K562 (cell line): Measurements from ENCODE around the gene LONP1. TPM values are rescaled to one million over a fixed set of nuclear protein-coding genes. Genes with fewer than 3 reads are reported as not detected.

ENCODE experiments used
- ATAC-seq: fragments of 200-7000 bp; cut with Tn5 transposase; 3 replicates; pipeline ENCODE4 v1.9.1; 2020; ENCODE audit warnings: moderate library complexity
- BruUV-seq: library from RNA; stranded (reverse); fragments of 400-500 nt; replicated peaks from 2 replicates; lab custom pipeline; 2021; lab: Mats Ljungman, UMichigan
- CTCF ChIA-PET: fragments of 300-600 bp; formaldehyde crosslinking; extraction: SDS; loops from one replicate; lab custom pipeline; 2021; ENCODE audit warnings: low intra/inter-chr PET ratio; lab: Yijun Ruan, JAX
- POLR2A ChIA-PET: fragments of 300-600, 350-650 bp; sonication (Branson Sonifier 250); formaldehyde crosslinking; extraction: SDS; loops from one replicate; lab custom pipeline; 2021; ENCODE audit warnings: antibody characterized with exemption, inconsistent platforms; lab: Yijun Ruan, JAX
- DNase-seq, 4 experiments: peaks; one replicate each; pipeline versions ENCODE4 v3.0.0 to v3.0.0-alpha.2; 2011 to 2018; ENCODE audit warnings: low spot score in 3 of 4, mixed read lengths in 3 of 4; ENCODE audit errors: extremely low read depth in 1 of 4
- FAIRE-seq: peaks from 2 replicates; lab custom pipeline; 2011; peaks lifted over from hg19 to GRCh38; lab: Jason Lieb, UNC
- H2AFZ ChIP-seq: 2 replicates; pipeline ENCODE4 v1.6.0; 2011; ENCODE audit warnings: low read depth, low read length, control low read depth, inconsistent platforms
- H3K27ac ChIP-seq: fragments of 200-600 bp; 3 replicates; pipeline ENCODE4 v1.8.0; 2011; ENCODE audit warnings: low read depth, mild to moderate bottlenecking, control low read depth, inconsistent platforms, low read length, moderate library complexity, mixed read lengths; ENCODE audit errors: extremely low read depth
- H3K27me3 ChIP-seq, 2 experiments: fragments of 300-600 bp in 1 of 2; 2 replicates in 1 of 2; 3 replicates in 1 of 2; pipeline versions ENCODE4 v1.6.0 to v1.8.0; 2011; ENCODE audit warnings: inconsistent platforms in 2 of 2, low read length in 2 of 2, mild to moderate bottlenecking in 1 of 2, mixed read lengths in 1 of 2, moderate library complexity in 1 of 2; ENCODE audit not compliant: control insufficient read depth in 2 of 2, insufficient read depth in 2 of 2
- H3K36me3 ChIP-seq: fragments of 300-600 bp; 3 replicates; pipeline ENCODE4 v1.8.0; 2011; ENCODE audit warnings: mild to moderate bottlenecking, low read length, inconsistent platforms; ENCODE audit not compliant: control insufficient read depth, insufficient read depth
- H3K4me1 ChIP-seq, 2 experiments: fragments of 200-600 bp in 1 of 2; replicated peaks in 1 of 2; 2 replicates in 1 of 2; 3 replicates in 1 of 2; pipeline versions ENCODE4 v1.5.1 to v1.8.0; 2011; ENCODE audit warnings: inconsistent platforms in 2 of 2, low read length in 2 of 2, mild to moderate bottlenecking in 1 of 2, mixed read lengths in 1 of 2, moderate library complexity in 1 of 2; ENCODE audit not compliant: control insufficient read depth in 2 of 2, insufficient read depth in 2 of 2
- H3K4me2 ChIP-seq: 2 replicates; pipeline ENCODE4 v1.6.1; 2011; ENCODE audit warnings: low read length, control low read depth, inconsistent platforms, mixed read lengths; ENCODE audit not compliant: insufficient read depth
- H3K4me3 ChIP-seq: fragments of 200-600 bp; sonication (generic), shearing (Covaris generic); 2 replicates; pipeline ENCODE4 v1.5.1; 2016; ENCODE audit warnings: control low read depth, inconsistent platforms
- H3K79me2 ChIP-seq: fragments of 200-600 bp; 3 replicates; pipeline ENCODE4 v1.8.0; 2011; ENCODE audit warnings: low read length, inconsistent platforms; ENCODE audit not compliant: control insufficient read depth, insufficient read depth
- H3K9ac ChIP-seq, 2 experiments: 2 replicates each; pipeline versions ENCODE4 v1.6.0 to v1.6.1; 2011; ENCODE audit warnings: low read depth in 2 of 2, low read length in 2 of 2, control low read depth in 1 of 2, inconsistent platforms in 1 of 2, mild to moderate bottlenecking in 1 of 2, mixed read lengths in 1 of 2; ENCODE audit not compliant: insufficient read depth in 1 of 2
- H3K9me1 ChIP-seq: one replicate; pipeline ENCODE4 v1.6.0; 2011; ENCODE audit warnings: inconsistent platforms, mild to moderate bottlenecking, low read length, moderate library complexity; ENCODE audit not compliant: control insufficient read depth, insufficient read depth
- H3K9me3 ChIP-seq: replicated peaks from 2 replicates; pipeline ENCODE4 v1.5.1; 2011; ENCODE audit warnings: low read depth, low read length, inconsistent platforms; ENCODE audit not compliant: control insufficient read depth, insufficient read depth
- H4K20me1 ChIP-seq: replicated peaks from 2 replicates; pipeline ENCODE4 v1.6.1; 2011; ENCODE audit warnings: low read length, inconsistent platforms, mixed read lengths; ENCODE audit not compliant: control insufficient read depth, insufficient read depth
- BMI1 ChIP-seq: fragments of 150-350 bp; IDR thresholded peaks from 2 replicates; pipeline ENCODE4 v1.6.1; 2014; ENCODE audit warnings: low read length
- ELK3 ChIP-seq: fragments of 450-650 bp; formaldehyde crosslinking; IDR thresholded peaks from 2 replicates; pipeline ENCODE4 v1.4.0; 2020; ENCODE audit warnings: mild to moderate bottlenecking
- ETS1 ChIP-seq: conservative IDR thresholded peaks from 2 replicates; pipeline ENCODE4 v1.6.1; 2011; ENCODE audit warnings: low read depth, mild to moderate bottlenecking, low read length; ENCODE audit not compliant: control insufficient read depth
- IFI16 ChIP-seq: fragments of 250-450 bp; sonication (Bioruptor Pico); IDR thresholded peaks from 2 replicates; pipeline ENCODE4 v2.1.2; 2022; ENCODE audit warnings: mild to moderate bottlenecking, inconsistent platforms
- NONO ChIP-seq, 2 experiments: fragments of 200-400 bp in 1 of 2; fragments of 450-650 bp in 1 of 2; formaldehyde crosslinking in 1 of 2; IDR thresholded peaks; 2 replicates each; pipeline ENCODE4 v1.6.1; 2017; ENCODE audit warnings: low read depth in 2 of 2, mild to moderate bottlenecking in 2 of 2, moderate library complexity in 2 of 2, low read length in 1 of 2
- POLR2AphosphoS5 ChIP-seq: IDR thresholded peaks from 2 replicates; pipeline ENCODE4 v1.6.1; 2011; ENCODE audit warnings: mild to moderate bottlenecking, low read depth, low read length, moderate library complexity; ENCODE audit not compliant: control insufficient read depth, insufficient read depth
- POLR2G ChIP-seq: fragments of 200-400 bp; formaldehyde crosslinking; IDR thresholded peaks from 2 replicates; pipeline ENCODE4 v1.6.1; 2017; ENCODE audit warnings: low read depth, mild to moderate bottlenecking, antibody characterized with exemption, low read length, moderate library complexity
- RBM22 ChIP-seq: fragments of 200-400 bp; formaldehyde crosslinking; IDR thresholded peaks from 2 replicates; pipeline ENCODE4 v1.6.1; 2018; ENCODE audit warnings: low read length, low read depth; ENCODE audit not compliant: poor library complexity, severe bottlenecking
- ZC3H4 ChIP-seq: sonication (generic); formaldehyde crosslinking; IDR thresholded peaks from 2 replicates; pipeline ENCODE4 v1.9.0; 2021; ENCODE audit warnings: missing genetic modification reagents, borderline replicate concordance
- ZNF133 ChIP-seq: fragments of 250-450 bp; sonication (Bioruptor Pico); IDR thresholded peaks from 2 replicates; pipeline ENCODE4 v1.4.0; 2020; ENCODE audit warnings: mild to moderate bottlenecking
- ZNF3 ChIP-seq: fragments of 250-450 bp; sonication (Bioruptor Pico); IDR thresholded peaks from 2 replicates; pipeline ENCODE4 v1.5.0; 2021; ENCODE audit warnings: mild to moderate bottlenecking, moderate library complexity
- WGBS: fragments of 100-300 bp; shearing (Covaris generic); methylation state at CpG from one replicate; pipeline ENCODE4 v1.1.6; 2016; ENCODE audit warnings: low coverage, mixed read lengths; ENCODE audit not compliant: insufficient coverage; ENCODE audit errors: missing lambda C conversion rate; 5-methylcytosine and 5-hydroxymethylcytosine counted together
- in situ Hi-C: fragments of 300-500 bp; cut with MboI; formaldehyde crosslinking; loops from 4 replicates; pipeline ENCODE4 v1.15.0; 2018; ENCODE audit warnings: inconsistent platforms, mixed read lengths
- intact Hi-C: fragments of 100-400 bp; cut with micrococcal nuclease; formaldehyde crosslinking; loops from 2 replicates; pipeline ENCODE4 v1.14.2; 2022
- polyA plus RNA-seq, 8 experiments: library from polyadenylated mRNA; depleted of rRNA in 4 of 8; stranded (reverse) in 5 of 8; unstranded in 3 of 8; fragments of >200 nt; fragmentation: Nextera tagmentation in 2 of 8; fragmentation: Illumina TruSeq in 1 of 8; extraction: Ambion mirVana in 2 of 8; extraction: Trizol in 1 of 8; gene quantifications; 2 replicates each; pipeline versions ENCODE4 v1.2.1 to v1.2.3, GENCODE V29; 2011 to 2014; ENCODE audit warnings: inconsistent platforms in 1 of 8, missing spikeins in 1 of 8
- total RNA-seq, 7 experiments: library from RNA; depleted of rRNA in 6 of 7; stranded (reverse); fragments of >200 nt in 6 of 7; fragmentation: Illumina TruSeq in 2 of 7; extraction: Trizol in 2 of 7; gene quantifications; 2 replicates each; pipeline versions ENCODE4 v1.2.1 to v1.2.3, GENCODE V29; 2011 to 2021; ENCODE audit warnings: low replicate concordance in 1 of 7
- TF ChIP-seq, protein P1 (sequence below): fragments of 250-450 bp; sonication (Bioruptor Pico); IDR thresholded peaks from 2 replicates; pipeline ENCODE4 v1.4.0; 2020; ENCODE audit warnings: borderline replicate concordance
- TF ChIP-seq, protein P2 (sequence below): fragments of 200-400 bp; formaldehyde crosslinking; IDR thresholded peaks from 2 replicates; pipeline ENCODE4 v1.6.1; 2017; ENCODE audit warnings: mild to moderate bottlenecking, low read depth, low read length, moderate library complexity

Gene LONP1
- total and polyA plus RNA-seq, 9 of the 15 experiments (the other 6 are each of a cell fraction or from before 2014, with no cell fraction given), result 1.1 to 238 (median 84.5) TPM

- TF ChIP-seq POLR2G (peak; percentile 48; the same call in 1 of the 2 replicates), ELK3 (no peak), ZNF3 (CRISPR knock-in tag) (no peak), NONO (IDR thresholded peaks at IDR 0.05; ENCODE audit: low read depth in 2 of 2, low read length in 1 of 2) (no peak), POLR2AphosphoS5 (peak; percentile 57; the same call in 1 of the 2 replicates)
- TF ChIP-seq, protein P1, sequence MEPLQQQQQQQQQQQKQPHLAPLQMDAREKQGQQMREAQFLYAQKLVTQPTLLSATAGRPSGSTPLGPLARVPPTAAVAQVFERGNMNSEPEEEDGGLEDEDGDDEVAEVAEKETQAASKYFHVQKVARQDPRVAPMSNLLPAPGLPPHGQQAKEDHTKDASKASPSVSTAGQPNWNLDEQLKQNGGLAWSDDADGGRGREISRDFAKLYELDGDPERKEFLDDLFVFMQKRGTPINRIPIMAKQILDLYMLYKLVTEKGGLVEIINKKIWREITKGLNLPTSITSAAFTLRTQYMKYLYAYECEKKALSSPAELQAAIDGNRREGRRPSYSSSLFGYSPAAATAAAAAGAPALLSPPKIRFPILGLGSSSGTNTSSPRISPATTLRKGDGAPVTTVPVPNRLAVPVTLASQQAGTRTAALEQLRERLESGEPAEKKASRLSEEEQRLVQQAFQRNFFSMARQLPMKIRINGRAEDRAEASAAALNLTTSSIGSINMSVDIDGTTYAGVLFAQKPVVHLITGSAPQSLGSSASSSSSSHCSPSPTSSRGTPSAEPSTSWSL (CRISPR knock-in tag), result no peak
These were observed 50.7 kb downstream of the LONP1 start (continued) for GRCh38 chr19:5669212-5669611.

- H3K36me3 ChIP-seq, result peaks cover 70% of the 10 kb centered on the region
- TSS peak; percentile 22 for BruUV-seq
- H3K79me2 ChIP-seq, result no peaks in the 10 kb centered on the region
- ATAC-seq, result no peak; the same call in 1 of the 3 replicates
- peak in 1 of 4 experiments; percentile 38 for DNase-seq
- CTCF ChIA-PET, result no interaction called here
- H3K27ac ChIP-seq, result no peak overlapping the region
- H3K9ac ChIP-seq, result peak overlapping the region in 1 of 2 experiments; percentile 18; a peak in 1 of 4 replicates
- POLR2A ChIA-PET, result interaction anchor here (0.6 to 1.2 kb wide), 2 partner anchors 9 to 82 kb away, joined by 3 read pairs; no protein-coding TSS in a partner anchor
- no peak overlapping the region for H2AFZ ChIP-seq
- intact Hi-C loops, result no loop called here
- no peak overlapping the region for H3K4me3 ChIP-seq
- H3K27me3 ChIP-seq, result no peaks in the 10 kb centered on the region
- H4K20me1 ChIP-seq, result no peaks in the 10 kb centered on the region; the same call in 1 of the 2 replicates
- H3K9me1 ChIP-seq, result peaks cover 2% of the 10 kb centered on the region
- no peak overlapping the region for H3K4me2 ChIP-seq
- FAIRE-seq, result no peak
- no peaks in the 10 kb centered on the region for H3K9me3 ChIP-seq
- WGBS, result 95% methylated on average over 17 of the region's 22 CpGs
- in situ Hi-C loops, result no loop called here
- peaks cover 0 to 9% of the 10 kb centered on the region in 2 experiments; a peak in 2 of 5 replicates for H3K4me1 ChIP-seq
- TF ChIP-seq POLR2G, result peak; percentile 62
- no peak for TF ChIP-seq BMI1
- no peak for TF ChIP-seq ZNF133 (CRISPR knock-in tag)
- TF ChIP-seq ETS1, result no peak
- peak; percentile 74 for TF ChIP-seq RBM22
- TF ChIP-seq IFI16, result no peak
- TF ChIP-seq, protein P2, sequence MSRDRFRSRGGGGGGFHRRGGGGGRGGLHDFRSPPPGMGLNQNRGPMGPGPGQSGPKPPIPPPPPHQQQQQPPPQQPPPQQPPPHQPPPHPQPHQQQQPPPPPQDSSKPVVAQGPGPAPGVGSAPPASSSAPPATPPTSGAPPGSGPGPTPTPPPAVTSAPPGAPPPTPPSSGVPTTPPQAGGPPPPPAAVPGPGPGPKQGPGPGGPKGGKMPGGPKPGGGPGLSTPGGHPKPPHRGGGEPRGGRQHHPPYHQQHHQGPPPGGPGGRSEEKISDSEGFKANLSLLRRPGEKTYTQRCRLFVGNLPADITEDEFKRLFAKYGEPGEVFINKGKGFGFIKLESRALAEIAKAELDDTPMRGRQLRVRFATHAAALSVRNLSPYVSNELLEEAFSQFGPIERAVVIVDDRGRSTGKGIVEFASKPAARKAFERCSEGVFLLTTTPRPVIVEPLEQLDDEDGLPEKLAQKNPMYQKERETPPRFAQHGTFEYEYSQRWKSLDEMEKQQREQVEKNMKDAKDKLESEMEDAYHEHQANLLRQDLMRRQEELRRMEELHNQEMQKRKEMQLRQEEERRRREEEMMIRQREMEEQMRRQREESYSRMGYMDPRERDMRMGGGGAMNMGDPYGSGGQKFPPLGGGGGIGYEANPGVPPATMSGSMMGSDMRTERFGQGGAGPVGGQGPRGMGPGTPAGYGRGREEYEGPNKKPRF, result no peak
- no peak for TF ChIP-seq ZC3H4
These were observed 52.1 kb downstream of the LONP1 start for GRCh38 chr19:5667751-5668271.
